Neuronal stem cell (in vitro differentiated cells): ENCODE data around the gene PCBD2.

ENCODE experiments used
- DNase-seq: peaks from one replicate; pipeline ENCODE4 v3.0.0-alpha.2; 2013; ENCODE audit warnings: low spot score
- H2AFZ ChIP-seq: one replicate; pipeline ENCODE4 v1.6.1; 2013; ENCODE audit warnings: mild to moderate bottlenecking, low read length, inconsistent platforms
- H2AK5ac ChIP-seq: 2 replicates; pipeline ENCODE4 v1.6.1; 2013; ENCODE audit warnings: low read depth, mild to moderate bottlenecking, inconsistent platforms, low read length, moderate library complexity, mixed read lengths
- H2BK120ac ChIP-seq: 2 replicates; pipeline ENCODE4 v1.6.1; 2013; ENCODE audit warnings: low read depth, mild to moderate bottlenecking, inconsistent platforms, low read length, moderate library complexity, mixed read lengths
- H2BK12ac ChIP-seq: one replicate; pipeline ENCODE4 v1.6.1; 2013; ENCODE audit warnings: low read length, inconsistent platforms
- H2BK15ac ChIP-seq: 2 replicates; pipeline ENCODE4 v1.6.1; 2013; ENCODE audit warnings: mild to moderate bottlenecking, low read length, inconsistent platforms, mixed read lengths
- H2BK5ac ChIP-seq: one replicate; pipeline ENCODE4 v1.6.1; 2013; ENCODE audit warnings: inconsistent platforms, mild to moderate bottlenecking, low read length, moderate library complexity
- H3K14ac ChIP-seq: one replicate; pipeline ENCODE4 v1.6.1; 2013; ENCODE audit warnings: low read length, inconsistent platforms
- H3K18ac ChIP-seq: 2 replicates; pipeline ENCODE4 v1.6.1; 2013; ENCODE audit warnings: low read length, inconsistent platforms
- H3K23ac ChIP-seq: 2 replicates; pipeline ENCODE4 v1.6.1; 2013; ENCODE audit warnings: low read depth, mild to moderate bottlenecking, mixed read lengths, low read length, inconsistent platforms; ENCODE audit not compliant: poor library complexity
- H3K27ac ChIP-seq: replicated peaks from 3 replicates; pipeline ENCODE4 v1.5.1; 2013; ENCODE audit warnings: low read length, inconsistent platforms
- H3K27me3 ChIP-seq, 3 experiments: 2 replicates each; pipeline ENCODE4 v1.6.1; 2013; ENCODE audit warnings: low read length in 3 of 3, mild to moderate bottlenecking in 2 of 3, inconsistent platforms in 1 of 3, low read depth in 1 of 3, mixed read lengths in 1 of 3, moderate library complexity in 1 of 3; ENCODE audit not compliant: control insufficient read depth in 3 of 3, insufficient read depth in 3 of 3
- H3K36me3 ChIP-seq, 2 donors: replicated peaks in 1 of 2; 2 replicates each; pipeline ENCODE4 v1.6.1; 2013; ENCODE audit warnings: low read length in 2 of 2; ENCODE audit not compliant: control insufficient read depth in 2 of 2, insufficient read depth in 2 of 2
- H3K4ac ChIP-seq: 2 replicates; pipeline ENCODE4 v1.6.1; 2013; ENCODE audit warnings: inconsistent platforms, mild to moderate bottlenecking, low read length, moderate library complexity
- H3K4me1 ChIP-seq, 2 donors: 1 replicate in 1 of 2; 2 replicates in 1 of 2; pipeline ENCODE4 v1.6.1; 2013; ENCODE audit warnings: low read length in 2 of 2, low read depth in 1 of 2; ENCODE audit not compliant: control insufficient read depth in 2 of 2, insufficient read depth in 1 of 2
- H3K4me2 ChIP-seq: one replicate; pipeline ENCODE4 v1.6.1; 2013; ENCODE audit warnings: mild to moderate bottlenecking, low read length, inconsistent platforms; ENCODE audit not compliant: insufficient read depth, poor library complexity, severe bottlenecking
- H3K4me3 ChIP-seq, 2 donors: 2 replicates each; pipeline ENCODE4 v1.5.1; 2013; ENCODE audit warnings: low read length in 2 of 2, mild to moderate bottlenecking in 2 of 2, inconsistent platforms in 1 of 2, moderate library complexity in 1 of 2
- H3K79me1 ChIP-seq: one replicate; pipeline ENCODE4 v1.6.1; 2013; ENCODE audit warnings: low read depth, mild to moderate bottlenecking, inconsistent platforms, low read length, moderate library complexity
- H3K9ac ChIP-seq: one replicate; pipeline ENCODE4 v1.6.1; 2013; ENCODE audit warnings: mild to moderate bottlenecking, low read depth, low read length, inconsistent platforms; ENCODE audit not compliant: poor library complexity
- H3K9me3 ChIP-seq, 2 donors: replicated peaks in 1 of 2; 2 replicates each; pipeline versions ENCODE3 to v1.6.1; 2013; ENCODE audit warnings: low read length in 2 of 2, mild to moderate bottlenecking in 2 of 2, inconsistent platforms in 1 of 2, low read depth in 1 of 2, mixed read lengths in 1 of 2, moderate library complexity in 1 of 2; ENCODE audit not compliant: control insufficient read depth in 2 of 2, insufficient read depth in 1 of 2
- H4K8ac ChIP-seq: one replicate; pipeline ENCODE4 v1.6.1; 2013; ENCODE audit warnings: low read depth, mild to moderate bottlenecking, inconsistent platforms, low read length, moderate library complexity
- H4K91ac ChIP-seq: one replicate; pipeline ENCODE4 v1.6.1; 2013; ENCODE audit warnings: low read length, low read depth, mild to moderate bottlenecking, inconsistent platforms; ENCODE audit not compliant: poor library complexity
- WGBS, 2 donors: extraction: QIAGEN DNeasy Blood & Tissue Kit; methylation state at CpG; one replicate each; pipeline ENCODE4 v1.1.7; 2013; ENCODE audit warnings: missing lambda C conversion rate in 2 of 2, mixed read lengths in 1 of 2; ENCODE audit not compliant: insufficient read length in 2 of 2, insufficient replicate concordance in 1 of 2; ENCODE audit errors: extremely low coverage in 2 of 2; 5-methylcytosine and 5-hydroxymethylcytosine counted together

Gene PCBD2

DNA sequence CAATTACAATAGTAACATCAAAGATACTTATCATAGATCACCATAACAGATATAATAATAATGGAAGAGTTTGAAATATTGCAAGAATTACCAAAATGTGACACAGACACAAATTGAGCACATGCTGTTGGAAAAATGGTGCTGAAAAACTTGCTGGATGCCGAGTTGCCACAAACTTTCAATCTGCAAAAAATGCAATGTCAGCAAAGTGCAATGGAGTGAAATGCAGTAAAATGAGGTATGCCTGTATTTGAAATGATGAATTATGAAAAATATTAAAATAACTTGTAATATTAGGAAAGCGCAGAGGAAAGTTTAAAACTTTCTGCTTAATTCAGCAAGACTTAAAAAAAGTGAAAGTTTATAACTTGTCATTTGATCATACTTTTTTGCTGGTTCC lies 12.0 kb upstream of the PCBD2 start:
- Histone ChIP-seq H2BK15ac (no peak overlapping the region), H3K14ac (no peak overlapping the region), H3K36me3 (peaks cover 0 to 48% of the 10 kb centered on the region in 2 donors), H4K8ac (no peak overlapping the region), H3K4me3 (no peak overlapping the region), H2BK5ac (no peak overlapping the region), H3K4ac (no peak overlapping the region), H2BK12ac (no peak overlapping the region), H4K91ac (no peak overlapping the region), H3K27me3 (no peaks in the 10 kb centered on the region), H2AFZ (no peak overlapping the region), H3K4me2 (no peak overlapping the region), H3K9me3 (peaks cover 0 to 10% of the 10 kb centered on the region in 2 donors), H2AK5ac (no peak overlapping the region), H3K4me1 (peaks cover 0 to 3% of the 10 kb centered on the region in 2 donors), H3K18ac (no peak overlapping the region), H2BK120ac (no peak overlapping the region), H3K9ac (no peak overlapping the region), H3K23ac (no peak overlapping the region), H3K27ac (no peak overlapping the region), H3K79me1 (no peaks in the 10 kb centered on the region)
- DNase-seq = no peak
- WGBS, 2 donors = 100% methylated on average over 1 of the region's 2 CpGs; no CpG with 5 or more reads in 1 of the 2 donors

DNA sequence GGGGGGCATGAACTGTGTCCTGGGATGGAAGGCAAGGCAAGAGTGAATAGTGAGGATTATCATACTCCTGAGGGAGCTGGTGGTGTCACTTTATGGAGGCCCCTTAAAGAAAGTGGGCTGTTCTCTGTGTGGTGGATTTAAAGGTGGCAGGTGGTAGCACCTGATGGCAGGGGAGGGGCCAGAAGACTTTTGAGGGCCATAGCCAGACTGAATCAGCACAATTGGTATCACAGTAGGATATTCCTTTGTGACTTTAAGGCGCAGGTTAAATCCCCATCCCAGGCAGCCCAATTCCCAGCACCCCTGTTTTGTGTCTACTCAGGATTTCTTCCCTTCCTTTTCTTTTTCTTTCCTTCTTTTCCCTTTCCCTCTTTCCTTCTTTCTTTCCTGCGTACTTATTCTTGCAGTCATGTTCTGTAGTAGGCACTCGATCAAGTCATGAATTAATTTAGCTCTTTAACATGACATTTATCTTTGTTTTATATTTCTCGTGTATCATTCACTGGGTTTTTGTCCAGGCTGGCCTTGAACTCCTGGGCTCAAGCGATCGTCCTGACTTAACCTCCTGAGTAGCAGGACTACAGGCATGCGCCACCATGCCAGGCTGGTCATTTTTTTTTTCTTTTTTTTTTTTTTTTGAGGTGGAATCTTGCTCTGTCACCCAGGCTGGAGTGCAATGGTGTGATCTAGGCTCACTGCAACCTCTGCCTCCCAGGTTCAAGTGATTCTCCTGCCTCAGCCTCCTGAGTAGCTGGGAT lies 11.0 kb upstream of the PCBD2 start:
- no peak overlapping the region for H2BK15ac ChIP-seq
- H3K9ac ChIP-seq = no peak overlapping the region
- no peak overlapping the region for H3K14ac ChIP-seq
- H2AK5ac ChIP-seq = no peak overlapping the region
- no peaks in the 10 kb centered on the region for H3K27me3 ChIP-seq
- no peaks in the 10 kb centered on the region for H3K79me1 ChIP-seq
- DNase-seq = no peak
- peaks cover 0 to 3% of the 10 kb centered on the region in 2 donors for H3K4me1 ChIP-seq
- no peak overlapping the region for H3K4me2 ChIP-seq
- no peak overlapping the region for H4K8ac ChIP-seq
- no peak overlapping the region for H3K18ac ChIP-seq
- no peak overlapping the region for H3K4ac ChIP-seq
- no peak overlapping the region for H2BK5ac ChIP-seq
- no peak overlapping the region for H2BK120ac ChIP-seq
- H4K91ac ChIP-seq = no peak overlapping the region
- no peak overlapping the region for H2BK12ac ChIP-seq
- no peak overlapping the region for H3K4me3 ChIP-seq
- no CpG with 5 or more reads among the region's 7 CpGs for WGBS, 2 donors
- peaks cover 0 to 43% of the 10 kb centered on the region in 2 donors for H3K36me3 ChIP-seq
- no peak overlapping the region for H3K27ac ChIP-seq
- peaks cover 0 to 10% of the 10 kb centered on the region in 2 donors for H3K9me3 ChIP-seq
- no peak overlapping the region for H2AFZ ChIP-seq
- no peak overlapping the region for H3K23ac ChIP-seq

DNA sequence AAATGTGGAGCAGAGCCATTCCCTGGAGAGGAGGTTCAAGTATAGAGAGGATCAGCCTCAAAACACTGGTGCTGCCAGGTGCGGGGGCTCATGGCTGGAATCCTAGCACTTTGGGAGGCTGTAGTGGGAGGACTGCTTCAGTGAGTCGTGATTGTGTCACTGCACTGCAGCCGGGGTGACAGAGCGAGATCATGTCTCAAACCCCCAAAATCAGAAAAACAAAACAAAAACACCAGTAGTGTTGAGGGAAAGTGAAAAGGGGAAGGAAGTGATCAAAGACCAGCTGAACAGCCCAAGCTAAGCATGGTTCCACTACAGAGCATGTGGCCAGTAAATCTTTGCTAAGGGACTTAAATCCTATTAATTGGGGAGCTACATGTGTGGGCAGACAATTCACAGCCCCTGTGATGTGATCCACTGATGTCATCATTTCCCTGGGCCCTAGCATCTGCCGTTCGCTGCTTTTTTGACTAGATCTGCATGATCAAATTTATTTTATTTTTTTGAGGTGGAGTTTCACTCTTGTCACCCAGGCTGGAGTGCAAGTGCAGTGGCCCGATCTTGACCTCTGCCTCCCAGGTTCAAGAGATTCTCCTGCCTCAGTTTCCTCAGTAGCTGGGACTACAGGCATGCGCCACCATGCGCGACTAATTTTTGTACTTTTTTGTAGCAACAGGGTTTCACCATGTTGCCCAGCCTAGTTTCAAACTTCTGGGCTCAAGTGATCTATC lies 2.7 kb upstream of the PCBD2 start:
- H3K4me3 ChIP-seq = no peak overlapping the region

More for the DNA sequence above, 2.7 kb upstream of the PCBD2 start:
- no peak overlapping the region for H4K8ac ChIP-seq
- no peak overlapping the region for H4K91ac ChIP-seq
- H2AK5ac ChIP-seq = no peak overlapping the region
- no peaks in the 10 kb centered on the region for H3K79me1 ChIP-seq
- no peak overlapping the region for H2BK15ac ChIP-seq
- H3K4ac ChIP-seq = no peak overlapping the region
- peaks cover 0 to 2% of the 10 kb centered on the region in 2 donors for H3K4me1 ChIP-seq
- no peaks in the 10 kb centered on the region for H3K27me3 ChIP-seq
- no peak overlapping the region for H2BK12ac ChIP-seq
- no peak overlapping the region for H3K18ac ChIP-seq
- no CpG with 5 or more reads among the region's 10 CpGs for WGBS, 2 donors
- H3K14ac ChIP-seq = no peak overlapping the region
- no peak overlapping the region for H2BK5ac ChIP-seq
- H3K9ac ChIP-seq = no peak overlapping the region
- H3K4me2 ChIP-seq = no peak overlapping the region
- DNase-seq = no peak
- H3K23ac ChIP-seq = no peak overlapping the region
- H3K9me3 ChIP-seq = no peaks in the 10 kb centered on the region
- no peak overlapping the region for H3K27ac ChIP-seq
- peaks cover 0 to 27% of the 10 kb centered on the region in 2 donors for H3K36me3 ChIP-seq
- no peak overlapping the region for H2BK120ac ChIP-seq
- no peak overlapping the region for H2AFZ ChIP-seq
